Measurements from ENCODE around the gene BCL7B.

DNA sequence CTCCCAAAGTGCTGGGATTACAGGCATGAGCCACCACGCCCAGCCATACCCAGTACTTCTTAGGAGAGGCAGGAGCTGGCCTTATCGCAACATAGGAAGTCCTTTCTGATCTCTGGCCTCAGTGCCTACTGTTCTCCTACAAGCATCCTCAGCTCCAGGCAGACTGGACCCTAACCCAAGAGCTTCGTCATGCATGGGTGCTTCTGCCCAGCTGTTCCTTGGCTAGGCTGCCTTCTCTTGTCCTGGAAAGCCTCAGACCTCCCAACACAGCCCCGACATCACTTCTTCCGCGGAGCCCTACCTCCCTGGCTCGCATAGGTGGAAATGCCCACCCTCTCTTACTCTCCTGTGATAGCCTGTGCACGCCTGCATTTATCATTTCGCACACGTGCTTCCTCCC is 15.8 kb downstream of the BCL7B start:
- TF ChIP-seq EZH2 (IDR thresholded peaks at IDR 0.05; ENCODE audit: borderline replicate concordance, control insufficient read depth, low read depth, low read length) (no peak), POLR2AphosphoS5 (IDR thresholded peaks at IDR 0.05; ENCODE audit: low read length) (no peak)
